SK-N-SH treated with all-trans-retinoic acid at 6 μM for 48 hours (cell line): ENCODE results near the gene NKAPL.

Source experiments
- ATAC-seq: fragments of 200-7000 bp; cut with Tn5 transposase; 3 replicates; pipeline ENCODE4 v1.9.1; 2020; ENCODE audit warnings: mild to moderate bottlenecking, moderate library complexity
- ARNTL ChIP-seq: fragments of 450-650 bp; formaldehyde crosslinking; IDR thresholded peaks from 2 replicates; pipeline ENCODE4 v1.5.0; 2020; ENCODE audit warnings: low read depth, mild to moderate bottlenecking, moderate library complexity, borderline replicate concordance
- BACH2 ChIP-seq: fragments of 250-450 bp; sonication (Bioruptor Pico); IDR thresholded peaks from 2 replicates; pipeline ENCODE4 v1.9.0; 2021; ENCODE audit warnings: mild to moderate bottlenecking, borderline replicate concordance
- CSRNP3 ChIP-seq: fragments of 250-450 bp; sonication (Bioruptor Pico); IDR thresholded peaks from 2 replicates; pipeline ENCODE4 v1.5.1; 2021; ENCODE audit warnings: mild to moderate bottlenecking, moderate library complexity
- GLIS3 ChIP-seq: fragments of 250-450 bp; sonication (Bioruptor Pico); IDR thresholded peaks from 2 replicates; pipeline ENCODE4 v1.5.0; 2020; ENCODE audit warnings: mild to moderate bottlenecking, moderate library complexity
- ISL1 ChIP-seq: fragments of 250-450 bp; sonication (Bioruptor Pico); IDR thresholded peaks from 2 replicates; pipeline ENCODE4 v2.1.2; 2022; ENCODE audit warnings: mild to moderate bottlenecking, moderate library complexity
- OSR1 ChIP-seq: fragments of 250-450 bp; sonication (Bioruptor Pico); IDR thresholded peaks from 2 replicates; pipeline ENCODE4 v1.8.0; 2022; ENCODE audit warnings: moderate library complexity, mild to moderate bottlenecking, inconsistent platforms
- PATZ1 ChIP-seq: fragments of 250-450 bp; sonication (Bioruptor Pico); IDR thresholded peaks from 2 replicates; pipeline ENCODE4 v1.8.0; 2020; ENCODE audit warnings: mild to moderate bottlenecking, moderate library complexity, borderline replicate concordance
- PPARA ChIP-seq: fragments of 250-450 bp; sonication (Bioruptor Pico); IDR thresholded peaks from 2 replicates; pipeline ENCODE4 v1.5.0; 2020; ENCODE audit warnings: mild to moderate bottlenecking, borderline replicate concordance
- RARB ChIP-seq: fragments of 250-450 bp; sonication (Bioruptor Pico); IDR thresholded peaks from 2 replicates; pipeline ENCODE4 v1.8.0; 2021; ENCODE audit warnings: mild to moderate bottlenecking, moderate library complexity
- SNAI2 ChIP-seq: fragments of 250-450 bp; sonication (Bioruptor Pico); IDR thresholded peaks from 2 replicates; pipeline ENCODE4 v1.5.0; 2020; ENCODE audit warnings: mild to moderate bottlenecking, moderate library complexity
- TCF4 ChIP-seq: fragments of 250-450 bp; sonication (Bioruptor Pico); IDR thresholded peaks from 2 replicates; pipeline ENCODE4 v1.8.0; 2021; ENCODE audit warnings: mild to moderate bottlenecking, moderate library complexity, borderline replicate concordance
- TOX ChIP-seq: fragments of 250-450 bp; sonication (Bioruptor Pico); IDR thresholded peaks from 2 replicates; pipeline ENCODE4 v1.8.0; 2021; ENCODE audit warnings: mild to moderate bottlenecking, moderate library complexity, borderline replicate concordance
- TSHZ2 ChIP-seq: fragments of 250-450 bp; sonication (Bioruptor Pico); IDR thresholded peaks from 2 replicates; pipeline ENCODE4 v1.5.0; 2020; ENCODE audit warnings: mild to moderate bottlenecking, moderate library complexity
- ZC3H10 ChIP-seq: fragments of 250-450 bp; sonication (Bioruptor Pico); IDR thresholded peaks from 2 replicates; pipeline ENCODE4 v1.5.1; 2021; ENCODE audit warnings: mild to moderate bottlenecking, moderate library complexity
- ZFP30 ChIP-seq: fragments of 450-650 bp; formaldehyde crosslinking; IDR thresholded peaks from 2 replicates; pipeline ENCODE4 v1.5.0; 2022; ENCODE audit warnings: mild to moderate bottlenecking, moderate library complexity
- ZNF565 ChIP-seq: fragments of 450-650 bp; formaldehyde crosslinking; conservative IDR thresholded peaks from 2 replicates; pipeline ENCODE4 v1.5.0; 2020; ENCODE audit warnings: low read depth, mild to moderate bottlenecking, moderate library complexity
- ZNF70 ChIP-seq: fragments of 450-650 bp; formaldehyde crosslinking; IDR thresholded peaks from 2 replicates; pipeline ENCODE4 v1.5.0; 2020; ENCODE audit warnings: mild to moderate bottlenecking, moderate library complexity
- ZNF8 ChIP-seq: fragments of 450-650 bp; formaldehyde crosslinking; IDR thresholded peaks from 2 replicates; pipeline ENCODE4 v1.5.0; 2020; ENCODE audit warnings: mild to moderate bottlenecking, moderate library complexity
- TF ChIP-seq, protein P1 (sequence below): fragments of 250-450 bp; sonication (Bioruptor Pico); IDR thresholded peaks from 2 replicates; pipeline ENCODE4 v1.5.1; 2020; ENCODE audit warnings: low read depth, mild to moderate bottlenecking, moderate library complexity
- TF ChIP-seq, protein P2 (sequence below): fragments of 250-450 bp; sonication (Bioruptor Pico); IDR thresholded peaks from 2 replicates; pipeline ENCODE4 v1.8.0; 2021; ENCODE audit warnings: low read depth, mild to moderate bottlenecking, moderate library complexity, borderline replicate concordance

NKAPL gene

DNA sequence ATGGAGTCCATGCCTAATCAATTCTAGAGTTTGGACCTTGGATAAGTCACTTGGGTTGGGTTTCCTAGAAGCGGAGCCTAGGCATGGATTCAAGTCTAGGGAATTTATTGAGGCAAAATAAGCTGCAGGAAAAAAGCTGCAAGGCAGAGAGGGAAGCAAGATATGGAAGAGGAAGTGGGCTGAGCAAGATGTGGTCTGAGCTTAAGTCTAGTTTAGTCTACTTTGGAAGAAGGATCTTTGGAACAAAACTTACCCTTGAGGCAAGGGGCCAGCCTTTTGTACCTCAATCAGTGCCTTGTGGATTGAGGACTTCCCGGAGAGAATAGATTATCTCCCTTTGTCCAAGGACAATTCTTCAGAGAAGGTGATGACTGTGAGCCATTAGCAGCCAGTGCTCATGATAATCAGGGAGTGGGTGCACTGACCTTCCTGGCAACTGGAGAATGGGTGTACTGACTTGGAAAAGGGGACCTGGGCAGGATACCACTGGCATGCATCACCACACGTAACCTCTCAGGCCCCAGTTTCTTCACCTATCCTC is 23.1 kb upstream of the NKAPL start:
- TF ChIP-seq ZNF565: no peak
- no peak for TF ChIP-seq SNAI2 (CRISPR knock-in tag)
- TF ChIP-seq RARB: no peak
- TF ChIP-seq BACH2 (CRISPR knock-in tag): no peak
- no peak for TF ChIP-seq TCF4 (CRISPR knock-in tag)
- no peak for TF ChIP-seq GLIS3 (CRISPR knock-in tag)
- TF ChIP-seq TSHZ2: no peak
- no peak for TF ChIP-seq ZFP30
- no peak for TF ChIP-seq PPARA (CRISPR knock-in tag)
- TF ChIP-seq, all 23 proteins: peak for 0
- ATAC-seq: no peak

GRCh38 chr6:28239636-28240035 is 19.5 kb upstream of the NKAPL start:
- ATAC-seq: no peak
- no peak for TF ChIP-seq ZNF70 (CRISPR knock-in tag)
- no peak for TF ChIP-seq ZFP30
- no peak for TF ChIP-seq OSR1 (CRISPR knock-in tag)
- TF ChIP-seq ZNF8 (CRISPR knock-in tag): no peak
- TF ChIP-seq ZC3H10 (CRISPR knock-in tag): no peak
- TF ChIP-seq PPARA (CRISPR knock-in tag): no peak
- TF ChIP-seq, protein P1, sequence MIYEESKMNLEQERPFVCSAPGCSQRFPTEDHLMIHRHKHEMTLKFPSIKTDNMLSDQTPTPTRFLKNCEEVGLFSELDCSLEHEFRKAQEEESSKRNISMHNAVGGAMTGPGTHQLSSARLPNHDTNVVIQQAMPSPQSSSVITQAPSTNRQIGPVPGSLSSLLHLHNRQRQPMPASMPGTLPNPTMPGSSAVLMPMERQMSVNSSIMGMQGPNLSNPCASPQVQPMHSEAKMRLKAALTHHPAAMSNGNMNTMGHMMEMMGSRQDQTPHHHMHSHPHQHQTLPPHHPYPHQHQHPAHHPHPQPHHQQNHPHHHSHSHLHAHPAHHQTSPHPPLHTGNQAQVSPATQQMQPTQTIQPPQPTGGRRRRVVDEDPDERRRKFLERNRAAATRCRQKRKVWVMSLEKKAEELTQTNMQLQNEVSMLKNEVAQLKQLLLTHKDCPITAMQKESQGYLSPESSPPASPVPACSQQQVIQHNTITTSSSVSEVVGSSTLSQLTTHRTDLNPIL (CRISPR knock-in tag): no peak

DNA sequence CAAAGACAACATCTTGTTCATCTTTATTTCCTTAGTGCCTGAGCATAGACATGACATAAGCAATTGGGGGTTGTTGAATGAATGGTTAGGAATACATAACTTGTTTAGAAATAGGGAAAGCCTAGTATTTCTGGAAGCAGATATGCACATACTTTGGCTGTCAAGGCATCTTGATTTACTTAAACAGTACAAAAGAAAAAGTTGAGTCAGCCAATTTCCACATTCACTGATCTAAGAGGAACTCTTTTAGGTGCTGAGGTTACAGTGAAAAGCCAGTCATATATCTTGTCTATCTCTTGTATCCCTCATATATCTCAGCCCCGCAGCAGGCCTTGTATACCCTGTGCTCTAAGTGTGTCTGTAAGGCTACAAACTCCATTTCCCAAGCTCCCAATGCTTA is 18.6 kb upstream of the NKAPL start:
- TF ChIP-seq SNAI2 (CRISPR knock-in tag): no peak
- TF ChIP-seq ZNF8 (CRISPR knock-in tag): no peak
- TF ChIP-seq ARNTL (CRISPR knock-in tag): no peak
- no peak for TF ChIP-seq TCF4 (CRISPR knock-in tag)
- no peak for TF ChIP-seq ZNF70 (CRISPR knock-in tag)
- no peak for TF ChIP-seq BACH2 (CRISPR knock-in tag)
- no peak for TF ChIP-seq PATZ1 (CRISPR knock-in tag)
- TF ChIP-seq RARB: no peak
- no peak for TF ChIP-seq PPARA (CRISPR knock-in tag)
- TF ChIP-seq GLIS3 (CRISPR knock-in tag): no peak
- no peak for TF ChIP-seq TOX
- TF ChIP-seq, protein P2, sequence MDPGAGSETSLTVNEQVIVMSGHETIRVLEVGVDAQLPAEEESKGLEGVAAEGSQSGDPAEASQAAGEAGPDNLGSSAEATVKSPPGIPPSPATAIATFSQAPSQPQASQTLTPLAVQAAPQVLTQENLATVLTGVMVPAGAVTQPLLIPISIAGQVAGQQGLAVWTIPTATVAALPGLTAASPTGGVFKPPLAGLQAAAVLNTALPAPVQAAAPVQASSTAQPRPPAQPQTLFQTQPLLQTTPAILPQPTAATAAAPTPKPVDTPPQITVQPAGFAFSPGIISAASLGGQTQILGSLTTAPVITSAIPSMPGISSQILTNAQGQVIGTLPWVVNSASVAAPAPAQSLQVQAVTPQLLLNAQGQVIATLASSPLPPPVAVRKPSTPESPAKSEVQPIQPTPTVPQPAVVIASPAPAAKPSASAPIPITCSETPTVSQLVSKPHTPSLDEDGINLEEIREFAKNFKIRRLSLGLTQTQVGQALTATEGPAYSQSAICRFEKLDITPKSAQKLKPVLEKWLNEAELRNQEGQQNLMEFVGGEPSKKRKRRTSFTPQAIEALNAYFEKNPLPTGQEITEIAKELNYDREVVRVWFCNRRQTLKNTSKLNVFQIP (CRISPR knock-in tag): no peak
- no peak for TF ChIP-seq TSHZ2
- TF ChIP-seq ZC3H10 (CRISPR knock-in tag): no peak
- TF ChIP-seq ZFP30: no peak
- TF ChIP-seq ISL1 (CRISPR knock-in tag): no peak
- no peak for TF ChIP-seq OSR1 (CRISPR knock-in tag)
- no peak for TF ChIP-seq CSRNP3 (CRISPR knock-in tag)
- ATAC-seq: no peak
